Skeletal muscle tissue (tissue), 4 donors: ENCODE measurements around the gene EFR3B. TPM values are rescaled to one million over a fixed set of nuclear protein-coding genes. Genes with fewer than 3 reads are reported as not detected.
A peak's percentile ranks its signal among the peaks of the same experiment; 100 is the strongest.
"Not testable (repeated sequence)": the region's sequence is repeated elsewhere in the genome, so short reads cannot be mapped to it uniquely, and the experiment has no call there.

Experiments
- H3K27ac ChIP-seq: one replicate; pipeline ENCODE4 v1.7.0; 2013; ENCODE audit warnings: mild to moderate bottlenecking, low read depth, low read length, inconsistent platforms
- H3K27me3 ChIP-seq, 3 donors: one replicate each; pipeline ENCODE4 v1.7.0; 2013; ENCODE audit warnings: low read length in 3 of 3; ENCODE audit not compliant: control insufficient read depth in 3 of 3, insufficient read depth in 3 of 3
- H3K36me3 ChIP-seq, 3 donors: one replicate each; pipeline ENCODE4 v1.7.0; 2013; ENCODE audit warnings: low read length in 3 of 3; ENCODE audit not compliant: control insufficient read depth in 3 of 3, insufficient read depth in 3 of 3
- H3K4me1 ChIP-seq, 3 donors: one replicate each; pipeline ENCODE4 v1.7.0; 2013; ENCODE audit warnings: low read length in 3 of 3, mild to moderate bottlenecking in 3 of 3; ENCODE audit not compliant: control insufficient read depth in 3 of 3, insufficient read depth in 3 of 3
- H3K4me3 ChIP-seq, 3 donors: one replicate each; pipeline ENCODE4 v1.7.0; 2013; ENCODE audit warnings: low read length in 3 of 3
- H3K9ac ChIP-seq, 3 donors: one replicate each; pipeline ENCODE4 v1.7.0; 2013; ENCODE audit warnings: low read length in 3 of 3, mild to moderate bottlenecking in 3 of 3, moderate library complexity in 2 of 3, low read depth in 1 of 3
- H3K9me3 ChIP-seq, 3 donors: one replicate each; pipeline ENCODE4 v1.7.0; 2013; ENCODE audit warnings: low read length in 3 of 3; ENCODE audit not compliant: control insufficient read depth in 3 of 3
- total RNA-seq: library from RNA; depleted of rRNA; stranded (reverse); fragments of >200 nt; gene quantifications from one replicate; pipeline ENCODE4 v1.2.3, GENCODE V29; 2014
- donor health status: Osteomylitis.

The EFR3B gene
- total RNA-seq, 1 donor from 2014 or later, result 4.7 TPM

- peaks cover 0 to 3% (median 0%) of the 10 kb centered on the region in 3 donors for H3K36me3 ChIP-seq
- no peak overlapping the region for H3K9ac ChIP-seq
- H3K9me3 ChIP-seq, result no peaks in the 10 kb centered on the region
- H3K27me3 ChIP-seq, result no peaks in the 10 kb centered on the region
- peaks cover 0 to 3% (median 0%) of the 10 kb centered on the region in 3 donors for H3K4me1 ChIP-seq
- H3K27ac ChIP-seq, result no peak overlapping the region
- no peak overlapping the region for H3K4me3 ChIP-seq
These were observed 49.4 kb downstream of the EFR3B start for GRCh38 chr2:25091265-25091664.

GRCh38 chr2:25098056-25098455 is 56.2 kb downstream of the EFR3B start:
- H3K9me3 ChIP-seq, result no peaks in the 10 kb centered on the region
- peaks cover 0 to 3% (median 3%) of the 10 kb centered on the region in 3 donors for H3K36me3 ChIP-seq
- peak overlapping the region; percentile 48 for H3K27ac ChIP-seq
- no peaks in the 10 kb centered on the region for H3K27me3 ChIP-seq
- H3K4me1 ChIP-seq, result peaks cover 5 to 11% (median 8%) of the 10 kb centered on the region in 3 donors
- no peak overlapping the region for H3K9ac ChIP-seq
- H3K4me3 ChIP-seq, result no peak overlapping the region

GRCh38 chr2:25098670-25099486 is 57.0 kb downstream of the EFR3B start:
- Histone ChIP-seq H3K9ac (no peak overlapping the region), H3K27me3 (no peaks in the 10 kb centered on the region), H3K27ac (peak overlapping the region; percentile 48), H3K36me3 (peaks cover 0 to 3% (median 3%) of the 10 kb centered on the region in 3 donors), H3K4me3 (no peak overlapping the region), H3K4me1 (peaks cover 5 to 11% (median 8%) of the 10 kb centered on the region in 3 donors), H3K9me3 (no peaks in the 10 kb centered on the region)

GRCh38 chr2:25102352-25102751 is 60.5 kb downstream of the EFR3B start:
- H3K9me3 ChIP-seq, H3K36me3 ChIP-seq, H3K27me3 ChIP-seq, H3K4me3 ChIP-seq, H3K27ac ChIP-seq, H3K9ac ChIP-seq: not testable (repeated sequence)
- H3K4me1 ChIP-seq, result peaks cover 5 to 11% (median 8%) of the 10 kb centered on the region in 3 donors

GRCh38 chr2:25103287-25103871 is 61.5 kb downstream of the EFR3B start:
- Histone ChIP-seq H3K36me3 (peaks cover 0 to 2% (median 0%) of the 10 kb centered on the region in 3 donors), H3K27ac (no peak overlapping the region), H3K9me3 (no peaks in the 10 kb centered on the region), H3K4me1 (peaks cover 4 to 5% (median 5%) of the 10 kb centered on the region in 3 donors), H3K27me3 (no peaks in the 10 kb centered on the region), H3K9ac (no peak overlapping the region), H3K4me3 (no peak overlapping the region)

GRCh38 chr2:25104736-25105135 is 62.9 kb downstream of the EFR3B start:
- H3K27me3 ChIP-seq, result no peaks in the 10 kb centered on the region
- no peak overlapping the region for H3K4me3 ChIP-seq
- H3K4me1 ChIP-seq, result no peaks in the 10 kb centered on the region
- no peak overlapping the region for H3K9ac ChIP-seq
- H3K36me3 ChIP-seq, result peaks cover 0 to 2% (median 0%) of the 10 kb centered on the region in 3 donors
- no peaks in the 10 kb centered on the region for H3K9me3 ChIP-seq
- H3K27ac ChIP-seq, result no peak overlapping the region

GRCh38 chr2:25105336-25106085 is 63.6 kb downstream of the EFR3B start:
- H3K4me3 ChIP-seq, result no peak overlapping the region
- no peaks in the 10 kb centered on the region for H3K9me3 ChIP-seq
- H3K9ac ChIP-seq, result no peak overlapping the region
- no peak overlapping the region for H3K27ac ChIP-seq
- no peaks in the 10 kb centered on the region for H3K27me3 ChIP-seq
- peaks cover 0 to 2% (median 0%) of the 10 kb centered on the region in 3 donors for H3K36me3 ChIP-seq
- no peaks in the 10 kb centered on the region for H3K4me1 ChIP-seq

GRCh38 chr2:25109822-25110221 is 67.9 kb downstream of the EFR3B start:
- Histone ChIP-seq H3K9ac (no peak overlapping the region), H3K36me3 (peaks cover 0 to 2% (median 0%) of the 10 kb centered on the region in 3 donors), H3K4me1 (no peaks in the 10 kb centered on the region), H3K4me3 (no peak overlapping the region), H3K27ac (no peak overlapping the region), H3K9me3 (no peaks in the 10 kb centered on the region), H3K27me3 (no peaks in the 10 kb centered on the region)

GRCh38 chr2:25112113-25112512 is 70.2 kb downstream of the EFR3B start:
- H3K4me1 ChIP-seq, result peaks cover 0 to 5% (median 0%) of the 10 kb centered on the region in 3 donors
- no peaks in the 10 kb centered on the region for H3K27me3 ChIP-seq
- H3K27ac ChIP-seq, result no peak overlapping the region
- H3K9ac ChIP-seq, result no peak overlapping the region
- no peaks in the 10 kb centered on the region for H3K9me3 ChIP-seq
- H3K4me3 ChIP-seq, result no peak overlapping the region
- H3K36me3 ChIP-seq, result no peaks in the 10 kb centered on the region
